ENCODE measurements around the gene MEG3.

DNA sequence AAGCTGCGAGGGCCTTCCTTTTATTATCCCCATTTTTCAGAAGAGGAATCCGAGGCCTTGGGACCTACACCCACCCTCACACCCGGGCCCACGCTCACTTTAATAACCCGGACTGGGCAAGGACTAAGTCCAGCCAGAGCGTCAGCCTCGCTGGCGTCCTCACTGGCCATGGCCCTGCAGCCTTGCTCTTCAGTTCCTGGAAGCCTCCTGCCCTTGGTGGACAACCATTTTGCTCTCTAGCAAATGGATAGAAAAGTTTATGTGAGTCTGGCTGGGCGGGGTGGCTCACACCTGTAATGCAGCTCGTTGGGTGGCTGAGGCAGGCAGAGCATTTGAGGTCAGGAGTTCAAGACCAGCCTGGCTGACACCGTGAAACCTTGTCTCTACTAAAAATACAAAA is 67.8 kb downstream of the MEG3 start:
- TF ChIP-seq, protein P1, sequence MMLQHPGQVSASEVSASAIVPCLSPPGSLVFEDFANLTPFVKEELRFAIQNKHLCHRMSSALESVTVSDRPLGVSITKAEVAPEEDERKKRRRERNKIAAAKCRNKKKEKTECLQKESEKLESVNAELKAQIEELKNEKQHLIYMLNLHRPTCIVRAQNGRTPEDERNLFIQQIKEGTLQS (CRISPR knock-in tag; conservative IDR thresholded peaks at IDR 0.05), result no peak
- TF ChIP-seq TEAD4 (CRISPR knock-in tag; IDR thresholded peaks at IDR 0.05) (no peak), ZBTB21 (CRISPR knock-in tag; IDR thresholded peaks at IDR 0.05; ENCODE audit: borderline replicate concordance) (no peak), NFE2L1 (CRISPR knock-in tag; IDR thresholded peaks at IDR 0.05) (no peak), SMAD3 (CRISPR knock-in tag; IDR thresholded peaks at IDR 0.05; ENCODE audit: borderline replicate concordance) (no peak), CREB1 (CRISPR knock-in tag; IDR thresholded peaks at IDR 0.05) (no peak)
- TF ChIP-seq, protein P2, sequence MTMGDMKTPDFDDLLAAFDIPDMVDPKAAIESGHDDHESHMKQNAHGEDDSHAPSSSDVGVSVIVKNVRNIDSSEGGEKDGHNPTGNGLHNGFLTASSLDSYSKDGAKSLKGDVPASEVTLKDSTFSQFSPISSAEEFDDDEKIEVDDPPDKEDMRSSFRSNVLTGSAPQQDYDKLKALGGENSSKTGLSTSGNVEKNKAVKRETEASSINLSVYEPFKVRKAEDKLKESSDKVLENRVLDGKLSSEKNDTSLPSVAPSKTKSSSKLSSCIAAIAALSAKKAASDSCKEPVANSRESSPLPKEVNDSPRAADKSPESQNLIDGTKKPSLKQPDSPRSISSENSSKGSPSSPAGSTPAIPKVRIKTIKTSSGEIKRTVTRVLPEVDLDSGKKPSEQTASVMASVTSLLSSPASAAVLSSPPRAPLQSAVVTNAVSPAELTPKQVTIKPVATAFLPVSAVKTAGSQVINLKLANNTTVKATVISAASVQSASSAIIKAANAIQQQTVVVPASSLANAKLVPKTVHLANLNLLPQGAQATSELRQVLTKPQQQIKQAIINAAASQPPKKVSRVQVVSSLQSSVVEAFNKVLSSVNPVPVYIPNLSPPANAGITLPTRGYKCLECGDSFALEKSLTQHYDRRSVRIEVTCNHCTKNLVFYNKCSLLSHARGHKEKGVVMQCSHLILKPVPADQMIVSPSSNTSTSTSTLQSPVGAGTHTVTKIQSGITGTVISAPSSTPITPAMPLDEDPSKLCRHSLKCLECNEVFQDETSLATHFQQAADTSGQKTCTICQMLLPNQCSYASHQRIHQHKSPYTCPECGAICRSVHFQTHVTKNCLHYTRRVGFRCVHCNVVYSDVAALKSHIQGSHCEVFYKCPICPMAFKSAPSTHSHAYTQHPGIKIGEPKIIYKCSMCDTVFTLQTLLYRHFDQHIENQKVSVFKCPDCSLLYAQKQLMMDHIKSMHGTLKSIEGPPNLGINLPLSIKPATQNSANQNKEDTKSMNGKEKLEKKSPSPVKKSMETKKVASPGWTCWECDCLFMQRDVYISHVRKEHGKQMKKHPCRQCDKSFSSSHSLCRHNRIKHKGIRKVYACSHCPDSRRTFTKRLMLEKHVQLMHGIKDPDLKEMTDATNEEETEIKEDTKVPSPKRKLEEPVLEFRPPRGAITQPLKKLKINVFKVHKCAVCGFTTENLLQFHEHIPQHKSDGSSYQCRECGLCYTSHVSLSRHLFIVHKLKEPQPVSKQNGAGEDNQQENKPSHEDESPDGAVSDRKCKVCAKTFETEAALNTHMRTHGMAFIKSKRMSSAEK (CRISPR knock-in tag; IDR thresholded peaks at IDR 0.05; ENCODE audit: borderline replicate concordance), result no peak
- TF ChIP-seq, protein P3, sequence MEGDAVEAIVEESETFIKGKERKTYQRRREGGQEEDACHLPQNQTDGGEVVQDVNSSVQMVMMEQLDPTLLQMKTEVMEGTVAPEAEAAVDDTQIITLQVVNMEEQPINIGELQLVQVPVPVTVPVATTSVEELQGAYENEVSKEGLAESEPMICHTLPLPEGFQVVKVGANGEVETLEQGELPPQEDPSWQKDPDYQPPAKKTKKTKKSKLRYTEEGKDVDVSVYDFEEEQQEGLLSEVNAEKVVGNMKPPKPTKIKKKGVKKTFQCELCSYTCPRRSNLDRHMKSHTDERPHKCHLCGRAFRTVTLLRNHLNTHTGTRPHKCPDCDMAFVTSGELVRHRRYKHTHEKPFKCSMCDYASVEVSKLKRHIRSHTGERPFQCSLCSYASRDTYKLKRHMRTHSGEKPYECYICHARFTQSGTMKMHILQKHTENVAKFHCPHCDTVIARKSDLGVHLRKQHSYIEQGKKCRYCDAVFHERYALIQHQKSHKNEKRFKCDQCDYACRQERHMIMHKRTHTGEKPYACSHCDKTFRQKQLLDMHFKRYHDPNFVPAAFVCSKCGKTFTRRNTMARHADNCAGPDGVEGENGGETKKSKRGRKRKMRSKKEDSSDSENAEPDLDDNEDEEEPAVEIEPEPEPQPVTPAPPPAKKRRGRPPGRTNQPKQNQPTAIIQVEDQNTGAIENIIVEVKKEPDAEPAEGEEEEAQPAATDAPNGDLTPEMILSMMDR (IDR thresholded peaks at IDR 0.05), result no peak
